OCI-LY7 (cell line): ENCODE measurements around the gene ANO1. TPM values are rescaled to one million over a fixed set of nuclear protein-coding genes. Genes with fewer than 3 reads are reported as not detected.

ENCODE experiments used
- BruUV-seq: library from RNA; stranded (reverse); fragments of 400-500 nt; replicated peaks from 2 replicates; lab custom pipeline; 2021; lab: Mats Ljungman, UMichigan
- CTCF ChIA-PET: fragments of 300-600 bp; sonication (Branson Sonifier 250); formaldehyde crosslinking; loops from one replicate; lab custom pipeline; 2022; ENCODE audit warnings: antibody characterized with exemption; ENCODE audit not compliant: unreplicated experiment; lab: Charles Lee
- POLR2A ChIA-PET: fragments of 300-600 bp; sonication (Branson Sonifier 250); formaldehyde crosslinking; loops from one replicate; lab custom pipeline; 2022; ENCODE audit warnings: antibody characterized with exemption; lab: Charles Lee
- DNase-seq: peaks from one replicate; pipeline ENCODE4 v3.0.0-alpha.2; 2015; ENCODE audit warnings: low spot score
- H2AFZ ChIP-seq: fragments of 200-600 bp; sonication (generic), shearing (Covaris generic); 2 replicates; pipeline ENCODE4 v1.6.1; 2014; ENCODE audit warnings: mild to moderate bottlenecking, antibody characterized with exemption, low read length, moderate library complexity
- H3K27ac ChIP-seq: fragments of 200-600 bp; sonication (generic); 2 replicates; pipeline ENCODE4 v1.5.1; 2014; ENCODE audit warnings: mixed run types, low read depth, mild to moderate bottlenecking, moderate library complexity, low read length, inconsistent platforms; ENCODE audit not compliant: poor library complexity, severe bottlenecking
- H3K36me3 ChIP-seq: fragments of 200-600 bp; sonication (generic); 2 replicates; pipeline ENCODE4 v1.6.1; 2014; ENCODE audit warnings: mild to moderate bottlenecking, antibody characterized with exemption, low read length, moderate library complexity, mixed read lengths; ENCODE audit not compliant: insufficient read depth
- H3K4me1 ChIP-seq: fragments of 200-600 bp; sonication (generic); 2 replicates; pipeline ENCODE4 v1.5.1; 2014; ENCODE audit warnings: mild to moderate bottlenecking, low read length; ENCODE audit not compliant: insufficient read depth, poor library complexity, severe bottlenecking
- H3K4me2 ChIP-seq: fragments of 200-600 bp; sonication (generic); 2 replicates; pipeline ENCODE4 v1.6.1; 2014; ENCODE audit warnings: mild to moderate bottlenecking, low read length
- H3K4me3 ChIP-seq: fragments of 200-600 bp; sonication (generic); 2 replicates; pipeline ENCODE4 v1.5.1; 2014; ENCODE audit warnings: mild to moderate bottlenecking, low read depth, low read length; ENCODE audit not compliant: poor library complexity, severe bottlenecking
- H3K79me2 ChIP-seq: fragments of 200-600 bp; sonication (generic); 2 replicates; pipeline ENCODE4 v1.6.1; 2016; ENCODE audit warnings: low read depth, mild to moderate bottlenecking, low read length, moderate library complexity, mixed read lengths; ENCODE audit not compliant: insufficient read depth
- H3K9me2 ChIP-seq: fragments of 200-600 bp; sonication (generic); 2 replicates; pipeline ENCODE4 v1.6.1; 2016; ENCODE audit warnings: mild to moderate bottlenecking, low read length, mixed read lengths; ENCODE audit not compliant: insufficient read depth
- H3K9me3 ChIP-seq: fragments of 200-600 bp; sonication (generic); 2 replicates; pipeline ENCODE4 v1.6.1; 2014; ENCODE audit warnings: mild to moderate bottlenecking, mixed run types, low read length, mixed read lengths
- H4K20me1 ChIP-seq: fragments of 200-600 bp; sonication (generic); 2 replicates; pipeline ENCODE4 v1.6.1; 2014; ENCODE audit warnings: mild to moderate bottlenecking, antibody characterized with exemption, low read length, moderate library complexity, mixed read lengths; ENCODE audit not compliant: insufficient read depth
- CTCF ChIP-seq: fragments of 200-600 bp; sonication (generic); conservative IDR thresholded peaks from 2 replicates; pipeline ENCODE4 v1.5.1; 2014; ENCODE audit warnings: mild to moderate bottlenecking, antibody characterized with exemption, low read length, moderate library complexity, mixed read lengths
- EZH2phosphoT487 ChIP-seq: fragments of 200-600 bp; sonication (generic); IDR thresholded peaks from 2 replicates; pipeline ENCODE4 v1.6.1; 2018; ENCODE audit warnings: low read depth, borderline replicate concordance, mild to moderate bottlenecking, mixed run types, antibody characterized with exemption, low read length, moderate library complexity, mixed read lengths
- intact Hi-C: fragments of 100-400 bp; cut with micrococcal nuclease; formaldehyde crosslinking; loops from one replicate; pipeline ENCODE4 v1.10.0; 2022; ENCODE audit not compliant: unreplicated experiment
- total RNA-seq, 2 experiments: library from RNA; depleted of rRNA in 1 of 2; stranded (reverse); fragments of >200 nt in 1 of 2; shearing (Covaris generic) in 1 of 2; gene quantifications; 2 replicates each; pipeline ENCODE4 v1.2.3, GENCODE V29; 2014 to 2022

The ANO1 gene
- total RNA-seq, 2 experiments from 2014 or later: not detected

GRCh38 chr11:70153133-70153727 is 75.1 kb downstream of the ANO1 start:
- BruUV-seq: no TSS peak
- intact Hi-C loops: no loop called here
- H3K4me2 ChIP-seq: no peak overlapping the region
- no peaks in the 10 kb centered on the region for H4K20me1 ChIP-seq
- H2AFZ ChIP-seq: no peak overlapping the region
- POLR2A ChIA-PET: no interaction called here
- TF ChIP-seq EZH2phosphoT487 (no peak), CTCF (no peak)
- no peaks in the 10 kb centered on the region for H3K4me1 ChIP-seq
- CTCF ChIA-PET: no interaction called here
- H3K36me3 ChIP-seq: no peaks in the 10 kb centered on the region
- no peaks in the 10 kb centered on the region for H3K9me3 ChIP-seq
- no peaks in the 10 kb centered on the region for H3K79me2 ChIP-seq
- no peak overlapping the region for H3K27ac ChIP-seq
- H3K9me2 ChIP-seq: no peaks in the 10 kb centered on the region
- H3K4me3 ChIP-seq: no peak overlapping the region
- no peak for DNase-seq

GRCh38 chr11:70155386-70155785 is 77.3 kb downstream of the ANO1 start:
- POLR2A ChIA-PET: no interaction called here
- Histone ChIP-seq H4K20me1 (no peaks in the 10 kb centered on the region), H3K4me2 (no peak overlapping the region), H3K4me3 (no peak overlapping the region), H3K27ac (no peak overlapping the region), H3K36me3 (no peaks in the 10 kb centered on the region), H3K4me1 (no peaks in the 10 kb centered on the region), H3K79me2 (no peaks in the 10 kb centered on the region), H2AFZ (no peak overlapping the region), H3K9me3 (no peaks in the 10 kb centered on the region), H3K9me2 (no peaks in the 10 kb centered on the region)
- no peak for DNase-seq
- CTCF ChIA-PET: no interaction called here
- TF ChIP-seq EZH2phosphoT487 (no peak), CTCF (no peak)
- intact Hi-C loops: no loop called here
- no TSS peak for BruUV-seq

GRCh38 chr11:70156291-70157037 is 78.3 kb downstream of the ANO1 start:
- Histone ChIP-seq H2AFZ (no peak overlapping the region), H3K36me3 (no peaks in the 10 kb centered on the region), H3K9me2 (no peaks in the 10 kb centered on the region), H3K4me1 (no peaks in the 10 kb centered on the region), H3K9me3 (no peaks in the 10 kb centered on the region), H3K27ac (no peak overlapping the region), H3K79me2 (no peaks in the 10 kb centered on the region), H4K20me1 (no peaks in the 10 kb centered on the region), H3K4me2 (no peak overlapping the region), H3K4me3 (no peak overlapping the region)
- ChIA-PET CTCF (no interaction called here), POLR2A (no interaction called here)
- no peak for DNase-seq
- no peak for TF ChIP-seq CTCF
- no peak for TF ChIP-seq EZH2phosphoT487
- intact Hi-C loops: no loop called here
- no TSS peak for BruUV-seq
